Activated gamma-delta T cell treated with anti-CD3 and anti-CD28 coated beads, Interleukin-2, amount 50 U/mL, for 16 hours (primary cell): ENCODE data around the gene HCFC2.
"Not testable (repeated sequence)": the region's sequence is repeated elsewhere in the genome, so short reads cannot be mapped to it uniquely, and the experiment has no call there.

Experiments
- DNase-seq: peaks from one replicate; pipeline ENCODE4 v3.0.0-alpha.2; 2020; ENCODE audit warnings: low read depth

Gene HCFC2

DNA sequence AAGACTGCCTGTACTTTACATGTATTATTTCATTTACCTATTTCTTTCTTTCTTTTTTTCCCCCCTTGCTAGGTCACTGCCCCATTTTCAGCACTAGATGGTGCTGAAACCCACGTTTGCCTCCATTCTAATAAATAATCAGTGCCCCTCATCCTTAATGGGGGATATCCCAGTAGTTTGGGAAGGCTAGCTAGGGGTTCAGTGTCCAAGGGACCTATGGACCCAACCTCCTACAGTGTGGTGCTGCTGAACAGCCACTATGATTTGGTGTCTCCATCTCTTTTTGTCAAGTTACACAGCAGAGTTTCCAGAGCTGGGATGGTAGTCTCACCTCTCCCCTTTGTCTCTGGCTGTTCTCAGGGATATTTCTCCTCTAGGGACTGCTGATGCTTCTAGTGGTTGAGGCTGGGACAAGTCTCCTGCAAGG is 6.5 kb upstream of the HCFC2 start:
- DNase-seq = no peak

DNA sequence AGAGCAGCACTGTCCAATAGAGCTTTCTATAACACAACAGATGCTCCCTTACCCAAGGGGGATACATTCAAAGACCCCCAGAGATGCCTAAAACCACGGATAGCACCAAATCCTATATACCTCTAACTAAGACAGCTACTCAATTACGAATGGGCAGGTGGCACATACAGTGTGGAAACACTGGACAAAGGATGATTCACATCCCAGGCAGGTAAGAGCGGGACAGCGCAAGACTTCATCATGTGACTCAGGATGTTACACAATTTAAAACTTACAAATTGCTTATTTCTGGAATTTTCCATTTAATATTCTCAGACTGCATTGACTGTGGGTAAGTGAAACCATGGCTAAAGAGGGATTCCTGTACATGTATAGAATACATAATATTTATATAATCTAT is 5.5 kb upstream of the HCFC2 start:
- no peak for DNase-seq

DNA sequence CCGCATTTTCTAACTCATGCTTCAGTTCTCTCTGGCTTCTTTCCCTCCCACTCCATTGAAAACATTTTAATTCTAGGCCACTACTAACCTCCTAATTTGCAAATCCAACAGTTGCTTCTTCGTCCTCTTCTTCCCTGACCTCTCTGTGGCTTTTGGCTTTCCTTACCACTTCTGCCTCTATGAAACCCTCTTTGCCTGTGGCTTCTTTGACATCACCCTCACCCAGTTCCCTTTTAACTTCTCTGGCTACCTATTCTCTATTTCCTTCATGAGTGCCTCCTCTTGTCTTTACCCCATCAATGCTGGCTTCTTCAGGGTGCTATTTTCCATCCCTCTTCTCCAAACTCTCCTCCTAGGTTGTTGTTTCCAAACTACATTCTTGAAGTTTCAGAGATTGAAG is 4.4 kb upstream of the HCFC2 start:
- DNase-seq = no peak

DNA sequence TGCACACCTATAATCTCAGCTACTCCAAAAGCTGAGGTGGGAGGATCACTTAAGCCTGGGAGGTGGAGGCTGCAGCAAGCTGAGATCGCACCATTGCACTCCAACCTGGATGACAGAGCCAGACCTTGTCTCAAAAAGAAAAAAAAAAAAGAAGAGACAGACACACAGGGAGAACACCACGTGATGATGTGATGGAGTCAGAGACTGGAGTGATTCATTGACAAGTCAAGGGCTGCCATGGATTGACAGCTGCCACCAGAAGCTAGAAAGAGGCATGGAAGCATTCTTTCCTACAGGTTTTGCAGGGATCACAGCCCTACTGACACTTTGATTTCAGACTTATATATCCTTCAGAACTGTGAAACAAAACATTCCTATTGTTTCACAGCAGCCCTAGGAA is 3.5 kb upstream of the HCFC2 start:
- DNase-seq = no peak

DNA sequence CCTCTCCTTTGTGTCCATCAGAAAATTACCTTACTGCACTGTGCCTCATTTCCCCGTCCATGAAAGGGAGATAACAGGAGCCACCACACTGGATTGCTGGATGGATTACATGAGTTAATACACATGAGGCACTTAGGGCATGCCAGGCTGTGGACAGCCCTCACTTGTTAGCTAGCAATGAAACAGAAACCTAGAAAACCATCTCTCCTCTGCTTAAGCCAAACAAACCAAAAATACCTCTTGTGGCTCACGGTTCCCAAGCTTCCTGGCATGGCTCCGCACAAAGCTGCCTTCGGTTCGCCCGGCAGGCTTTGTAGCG is 660 bp upstream of the HCFC2 start:
- peak; percentile 7 for DNase-seq

DNA sequence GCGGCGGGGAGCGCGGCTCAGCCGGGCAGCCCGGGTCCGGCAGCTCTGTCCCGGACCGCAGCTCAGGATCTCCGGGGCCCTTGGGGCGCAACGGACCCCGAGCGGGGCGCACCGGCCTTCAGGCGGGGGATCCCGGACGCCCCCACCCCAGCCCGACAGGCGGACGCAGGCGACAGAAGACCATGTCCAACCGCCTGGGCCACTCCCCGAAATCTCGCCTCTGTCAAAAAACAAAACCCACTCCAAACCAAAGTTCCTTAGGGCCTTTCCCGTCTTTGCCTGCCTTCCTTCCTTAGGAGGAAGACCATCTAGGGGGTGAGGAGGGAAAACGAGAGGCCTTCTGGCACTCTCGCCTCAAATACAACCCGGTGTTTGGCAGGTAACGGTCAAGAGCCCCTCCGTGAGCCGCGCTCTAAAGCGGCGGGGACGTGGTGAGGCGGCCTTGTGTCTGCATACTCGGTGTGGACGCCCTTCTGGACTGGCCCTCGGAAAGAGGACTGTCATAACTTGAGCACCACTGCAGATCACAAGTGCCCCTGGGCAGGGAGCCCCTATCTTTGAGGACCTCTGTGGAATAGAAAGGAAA is 604 bp downstream of the HCFC2 start:
- no peak for DNase-seq

DNA sequence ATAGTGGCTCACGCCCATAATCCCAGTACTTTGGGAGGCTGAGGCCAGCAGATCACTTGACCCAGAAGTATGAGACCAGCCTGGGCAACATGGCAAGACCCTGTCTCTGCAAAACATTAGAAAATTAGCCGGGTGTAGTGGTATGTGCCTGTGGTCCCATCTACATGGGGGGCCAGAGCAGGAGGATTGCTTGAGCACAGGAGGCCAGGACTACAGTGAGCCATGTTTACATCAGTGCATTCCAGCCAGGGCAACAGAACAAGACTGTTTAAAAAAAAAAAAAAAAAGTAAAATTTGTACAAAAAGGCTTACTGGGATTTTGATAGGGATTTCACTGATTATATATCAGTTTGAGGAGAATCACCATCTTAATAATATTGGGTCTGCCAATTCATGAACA is 7.8 kb downstream of the HCFC2 start:
- no peak for DNase-seq

DNA sequence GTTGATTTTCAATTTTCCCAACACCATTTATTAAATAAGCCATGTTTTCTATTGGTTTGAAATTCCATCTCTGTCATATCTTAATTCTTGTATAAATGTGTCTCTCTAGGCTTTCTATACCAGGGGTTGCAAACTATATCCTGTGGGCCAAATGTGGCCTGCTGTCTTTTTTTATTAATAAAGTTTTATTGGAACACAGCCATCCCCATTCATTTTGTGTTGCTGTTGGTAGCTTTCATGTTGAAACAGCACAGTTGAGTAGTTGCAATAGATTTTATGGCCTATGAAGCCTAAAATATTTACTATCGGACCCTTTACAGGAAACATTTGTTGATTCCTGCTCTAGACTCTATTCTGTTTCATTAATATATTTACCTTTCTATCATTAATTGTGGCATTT is 9.4 kb downstream of the HCFC2 start:
- no peak for DNase-seq

DNA sequence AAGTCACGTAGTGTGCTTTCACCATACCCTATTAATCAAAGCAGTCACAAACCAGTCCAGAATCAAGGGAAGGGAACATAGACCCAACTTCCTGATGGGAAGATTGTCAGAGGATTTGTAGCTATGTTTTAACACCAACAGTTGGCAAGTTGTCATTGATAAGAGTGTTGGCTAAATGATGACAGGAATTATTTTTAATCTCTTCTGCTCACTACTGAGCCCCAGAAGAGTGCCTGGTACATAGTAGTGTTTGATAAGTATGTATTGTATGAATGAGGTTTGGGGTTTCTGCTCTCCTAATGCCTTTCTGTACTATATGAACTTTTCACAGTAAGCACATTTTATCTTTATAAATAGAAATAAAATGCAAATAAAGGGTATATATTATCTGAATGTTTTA is 14.7 kb downstream of the HCFC2 start:
- no peak for DNase-seq

DNA sequence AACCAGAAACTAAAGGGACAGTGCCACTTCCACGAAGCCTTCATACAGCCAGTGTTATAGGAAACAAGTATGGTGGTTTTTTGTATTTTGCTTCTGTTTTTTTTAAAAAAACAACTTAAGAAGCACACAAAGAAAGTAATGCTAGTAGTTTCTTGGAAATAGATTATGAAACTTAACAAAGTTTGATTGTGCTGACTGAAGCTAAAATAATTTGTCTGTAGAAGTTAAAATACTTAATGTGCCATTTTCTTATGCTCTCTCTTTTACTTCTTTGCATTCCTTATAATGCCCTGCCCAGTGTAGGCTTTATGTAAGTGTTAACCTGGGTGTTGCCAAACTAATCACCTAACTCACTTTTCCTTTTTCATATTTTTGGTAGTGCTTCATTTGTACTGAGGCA is 16.4 kb downstream of the HCFC2 start:
- DNase-seq = no peak

DNA sequence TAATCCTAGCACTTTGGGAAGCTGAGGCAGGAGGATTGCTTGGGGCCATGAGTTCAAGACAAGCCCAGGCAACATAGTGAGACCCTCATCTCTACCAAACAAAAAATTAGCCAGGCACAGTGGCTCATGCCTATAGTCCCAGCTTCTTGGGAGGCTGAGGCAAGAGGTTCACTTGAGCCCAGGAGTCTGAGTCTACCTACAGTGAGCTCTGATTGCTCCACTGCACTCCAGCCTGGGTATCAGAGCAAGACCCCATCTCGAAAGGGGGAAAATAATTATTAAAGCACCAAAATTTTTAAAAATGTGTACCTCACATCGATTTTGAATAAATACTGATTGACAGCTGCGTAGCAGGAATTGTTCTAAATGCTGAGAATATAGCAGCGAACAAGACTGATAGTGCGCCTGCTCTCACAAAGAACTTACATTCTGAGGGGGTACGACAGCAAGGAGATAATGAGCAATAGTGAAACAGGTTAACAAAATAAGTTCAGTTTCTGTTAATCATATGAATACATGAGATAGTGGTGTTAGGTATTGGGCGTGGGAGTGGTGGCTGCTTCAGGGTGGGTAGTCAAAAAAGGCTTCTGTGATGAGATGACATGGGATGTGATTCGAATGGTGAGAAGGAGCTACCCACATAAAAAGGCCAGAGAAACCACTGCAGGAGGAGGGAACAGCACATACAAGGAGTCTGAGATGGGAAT is 19.6 kb downstream of the HCFC2 start:
- no peak for DNase-seq

DNA sequence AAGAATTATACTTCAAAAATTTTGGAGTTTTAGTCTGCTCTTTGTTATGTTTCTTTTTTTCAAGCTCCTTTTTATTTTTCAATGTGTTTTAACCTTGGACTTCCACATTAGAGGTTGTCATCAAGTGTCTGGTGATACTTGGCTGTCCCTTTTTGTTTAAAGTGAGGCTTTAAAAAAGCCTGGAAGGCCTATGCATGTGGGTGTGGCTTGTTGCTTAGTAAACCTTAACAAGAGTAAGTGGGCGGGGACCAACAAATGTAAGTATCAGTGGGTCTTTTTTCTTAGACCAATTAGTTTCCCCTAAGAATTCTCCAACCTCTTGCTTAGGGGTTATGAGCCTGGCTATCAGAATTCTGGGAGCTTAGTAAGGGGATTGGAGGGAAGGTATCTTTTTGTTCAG is 26.4 kb downstream of the HCFC2 start:
- no peak for DNase-seq

DNA sequence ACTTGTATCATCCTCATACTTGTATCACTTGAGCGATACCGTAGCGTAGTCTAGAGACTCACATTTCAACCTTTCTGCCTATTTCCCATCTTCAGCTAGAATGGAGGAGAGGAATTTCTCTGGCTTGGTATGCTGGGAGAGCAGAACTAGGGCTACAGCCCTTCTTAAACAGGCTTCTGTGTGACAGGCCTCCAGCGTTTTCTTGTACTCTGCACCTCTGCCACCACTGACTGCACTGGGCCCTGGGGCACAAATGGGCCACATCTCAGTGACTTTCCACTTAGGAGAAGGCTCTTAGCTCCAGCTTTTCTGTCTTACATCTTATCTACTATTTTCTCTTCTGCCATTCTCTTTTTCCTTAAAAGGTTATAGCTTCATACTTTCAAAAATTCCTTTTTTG is 26.8 kb downstream of the HCFC2 start:
- DNase-seq = no peak

DNA sequence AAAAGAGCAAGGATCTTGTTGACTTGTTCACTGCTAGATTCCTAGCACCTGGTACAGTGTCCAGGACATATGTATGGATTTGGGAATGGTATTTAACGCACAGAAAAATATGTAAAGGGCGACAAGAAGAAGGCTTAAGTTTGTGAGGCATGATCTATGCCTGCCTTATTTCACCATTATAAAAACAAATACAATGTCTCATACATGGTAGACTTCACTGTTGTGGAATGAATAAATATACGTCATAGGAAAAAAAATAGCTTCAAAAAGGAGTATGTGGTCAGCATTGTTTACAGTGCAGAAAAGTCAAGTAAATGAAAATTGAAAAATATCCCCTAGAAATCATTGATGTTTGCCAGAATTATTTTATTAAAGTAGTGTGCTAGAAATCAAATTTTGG is 30.0 kb downstream of the HCFC2 start:
- no peak for DNase-seq

DNA sequence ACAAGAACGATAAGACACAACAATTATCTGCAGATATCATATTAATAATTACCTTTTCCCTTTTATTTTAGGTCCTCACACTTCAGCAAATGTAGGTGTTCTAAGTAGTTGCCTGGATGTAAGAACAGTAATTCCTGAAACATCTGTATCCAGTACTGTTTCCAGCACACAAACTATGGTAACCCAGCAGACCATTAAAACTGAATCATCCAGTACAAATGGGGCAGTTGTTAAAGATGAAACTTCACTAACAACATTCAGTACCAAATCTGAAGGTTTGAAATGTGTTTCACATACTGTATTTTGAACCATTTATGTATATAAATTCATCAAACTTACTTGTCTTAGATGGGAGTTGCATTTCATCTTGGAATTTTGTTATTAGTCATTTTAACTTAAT is 31.0 kb downstream of the HCFC2 start:
- DNase-seq = no peak

DNA sequence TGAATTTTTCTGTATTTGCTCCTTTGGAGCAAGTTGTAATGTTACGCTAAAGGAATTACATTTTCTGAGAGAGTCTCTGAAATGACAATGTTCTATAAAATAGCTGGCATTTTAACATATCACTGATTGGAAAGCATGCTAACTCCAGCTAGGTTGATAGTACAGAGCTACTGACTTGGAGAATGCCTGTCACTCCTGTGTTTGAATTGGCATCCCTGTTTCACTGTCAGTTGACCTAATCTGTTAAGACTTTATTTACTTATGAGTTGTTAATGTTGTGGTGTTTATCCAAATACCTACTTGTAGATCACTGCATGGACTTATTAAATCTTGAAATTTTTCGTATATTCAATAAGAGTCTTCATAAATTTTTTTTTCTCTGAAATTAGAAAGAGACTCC is 33.6 kb downstream of the HCFC2 start:
- DNase-seq = no peak

DNA sequence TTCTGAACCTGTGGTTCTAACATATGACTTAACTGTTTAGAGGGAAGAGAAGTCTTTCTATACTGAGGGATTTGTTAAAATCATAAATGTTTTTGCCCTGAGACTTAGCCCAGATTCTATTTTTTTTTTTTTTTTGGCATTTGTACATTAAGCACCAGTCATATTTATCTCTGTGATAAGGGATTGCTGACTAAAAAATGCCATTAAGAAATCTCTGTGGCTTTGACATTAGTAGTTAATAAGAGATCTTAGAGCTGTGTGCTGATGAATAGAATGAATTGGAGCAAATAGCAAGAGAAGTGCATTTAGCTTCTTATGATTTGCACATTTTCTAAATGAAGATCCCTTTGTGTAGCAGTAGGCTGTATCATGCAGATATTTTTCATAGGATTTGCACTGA is 41.1 kb downstream of the HCFC2 start:
- no peak for DNase-seq

DNA sequence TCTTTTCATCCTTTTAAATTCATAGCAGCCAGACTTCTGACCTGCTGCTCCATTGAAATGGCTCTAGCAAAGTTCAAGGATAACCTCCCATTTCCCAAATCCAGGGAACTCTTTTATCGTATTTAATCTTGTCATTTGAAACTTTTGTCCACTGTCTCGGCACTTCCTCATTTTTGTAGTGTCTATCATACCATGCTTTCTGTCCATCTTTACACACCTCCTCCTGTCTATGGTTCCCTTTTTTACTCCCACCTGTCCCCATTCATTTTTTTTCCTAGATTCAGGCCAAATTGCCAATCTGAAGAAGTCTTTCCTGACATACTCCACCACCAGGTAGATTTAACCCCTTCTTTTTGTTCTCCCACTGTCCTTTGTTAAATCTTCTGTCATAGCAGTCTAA is 42.6 kb downstream of the HCFC2 start:
- no peak for DNase-seq

DNA sequence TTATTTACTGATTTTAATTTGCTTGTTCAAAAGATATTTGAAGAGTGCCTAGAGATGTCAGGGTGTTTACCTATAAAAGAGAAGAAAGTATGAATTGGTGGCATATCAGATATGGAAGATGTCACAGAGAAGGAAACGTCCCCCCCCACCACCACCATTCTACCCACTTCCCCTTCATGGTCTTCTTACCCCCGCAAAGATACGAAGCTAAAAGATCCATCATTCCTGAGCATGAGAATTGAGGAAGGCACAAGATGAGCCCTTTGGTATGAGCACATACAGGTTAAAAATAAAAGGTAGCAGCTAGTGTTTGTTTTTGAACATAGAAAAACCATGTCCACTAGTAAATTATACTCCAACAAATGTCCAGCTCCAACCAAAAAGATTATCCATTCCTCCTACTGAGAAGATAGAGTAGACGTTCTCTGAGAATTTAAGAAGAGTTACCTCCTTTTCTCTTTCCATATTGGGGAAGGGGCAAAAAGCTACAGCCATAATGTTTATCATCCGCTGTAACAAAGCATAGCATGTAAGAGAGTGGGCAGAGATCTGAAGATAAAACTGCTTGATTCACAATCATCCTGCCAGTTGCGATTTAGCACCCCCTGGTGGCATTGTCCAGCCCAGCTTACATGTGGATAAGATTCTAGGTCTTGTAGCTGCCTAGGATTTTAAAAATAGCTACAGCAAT is 44.6 kb downstream of the HCFC2 start:
- peak; percentile 84 for DNase-seq

DNA sequence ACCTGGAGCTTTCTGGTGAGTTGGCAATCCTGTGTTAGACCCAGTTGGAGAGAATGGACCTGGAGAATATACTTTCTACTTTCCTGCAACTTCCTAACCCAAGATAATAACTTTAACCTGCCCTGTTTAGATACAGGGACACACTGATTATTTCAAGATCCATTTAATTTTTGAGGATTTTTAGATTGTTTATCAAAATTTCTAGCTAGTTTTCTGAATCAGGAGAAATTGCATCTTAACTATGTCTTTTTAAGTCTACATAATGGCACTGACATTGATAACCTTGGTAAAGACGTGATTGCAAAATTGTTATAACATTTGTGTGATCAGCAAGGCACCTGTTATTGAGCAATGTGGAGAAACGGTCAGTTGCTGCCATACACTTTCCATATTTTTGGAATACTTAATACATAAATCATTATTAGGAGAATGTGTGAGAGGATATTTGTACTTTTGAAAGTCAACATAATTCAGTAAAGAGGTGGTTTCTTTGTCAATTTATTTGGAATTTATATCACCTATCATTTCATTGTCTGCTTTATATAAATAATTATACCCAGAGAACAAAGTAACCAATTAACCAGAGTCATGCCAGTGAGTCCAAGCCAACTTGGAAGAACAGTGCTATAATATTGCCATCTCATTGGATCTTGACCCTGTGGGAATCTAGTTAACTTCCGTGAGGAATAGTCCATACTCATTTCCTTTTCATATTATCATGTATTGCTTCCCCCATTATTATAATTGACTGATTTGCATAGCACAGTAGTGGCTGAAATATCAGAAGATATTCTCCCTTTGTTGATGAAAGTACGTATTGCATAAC is 45.3 kb downstream of the HCFC2 start:
- no peak for DNase-seq

DNA sequence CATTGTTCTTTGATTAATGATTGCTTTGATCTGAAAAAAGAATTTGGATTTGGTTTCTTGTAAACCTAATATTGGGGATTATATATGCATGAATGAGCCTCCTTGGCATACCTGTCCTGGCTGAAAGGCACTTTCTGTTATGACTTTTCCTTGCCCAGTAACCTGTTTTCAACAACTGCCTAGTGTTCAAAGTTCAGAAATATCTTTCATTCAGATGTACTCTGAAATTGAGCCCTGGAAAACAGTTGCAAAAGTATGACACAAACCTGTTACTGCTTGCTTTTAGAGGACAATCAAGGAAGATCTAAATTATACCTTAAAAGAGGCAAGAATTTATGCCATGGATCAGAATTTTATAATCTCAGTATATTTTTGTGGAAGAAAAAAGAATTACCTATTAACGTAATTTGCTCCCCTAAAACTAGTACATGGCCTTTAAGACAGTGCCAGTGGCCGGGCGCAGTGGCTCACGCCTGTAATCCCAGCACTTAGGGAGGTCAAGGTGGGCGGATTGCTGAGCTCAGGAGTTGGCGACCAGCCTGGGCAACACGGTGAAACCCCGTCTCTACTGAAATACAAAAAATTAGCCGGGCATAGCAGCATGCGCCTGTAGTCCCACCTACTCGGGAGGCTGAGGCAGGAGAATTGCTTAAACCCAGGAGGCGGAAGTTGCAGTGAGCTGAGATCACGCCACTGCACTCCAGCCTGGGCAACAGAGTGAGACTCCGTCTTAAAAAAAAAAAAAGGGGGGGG is 50.7 kb downstream of the HCFC2 start:
- not testable (repeated sequence) for DNase-seq

DNA sequence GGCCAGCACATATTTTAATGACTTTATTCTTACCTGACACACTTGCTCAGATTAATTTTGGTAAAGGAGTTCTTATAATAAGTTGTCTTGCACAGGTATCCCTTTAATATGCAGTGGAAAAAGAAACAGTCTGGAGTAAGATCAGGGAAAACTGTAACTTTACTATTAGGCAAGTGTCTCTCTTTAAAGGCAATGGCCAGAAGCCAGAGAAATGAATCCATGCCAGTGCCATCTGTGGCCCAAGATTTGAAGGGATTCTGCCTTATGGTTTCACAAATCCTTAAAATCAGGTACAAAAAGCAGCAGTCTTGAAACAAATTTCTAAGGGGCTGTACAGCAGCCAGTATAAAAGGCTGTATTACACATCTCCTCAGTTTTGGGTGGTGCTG is 51.2 kb downstream of the HCFC2 start:
- DNase-seq = no peak
